ENCODE data around the gene TSPAN13. TPM values are rescaled to one million over a fixed set of nuclear protein-coding genes. Genes with fewer than 3 reads are reported as not detected.

Gene TSPAN13
- total RNA-seq, 2 donors from 2014 or later, result 34.9 to 51.2 TPM

GRCh38 chr7:16770657-16771329 lies 17.2 kb downstream of the TSPAN13 start:
- Histone ChIP-seq H3K4me1 (ENCODE audit: control insufficient read depth, insufficient read depth, low read length) (peaks cover 14% of the 10 kb centered on the region), H3K9ac (ENCODE audit: extremely low read depth, low read length, poor library complexity, severe bottlenecking) (peak overlapping the region; percentile 17), H3K27me3 (ENCODE audit: control insufficient read depth, insufficient read depth, low read length, poor library complexity, severe bottlenecking) (no peaks in the 10 kb centered on the region), H3K36me3 (ENCODE audit: control insufficient read depth, insufficient read depth, low read length) (no peaks in the 10 kb centered on the region), H3K27ac (ENCODE audit: low read depth, low read length) (no peak overlapping the region), H3K9me3 (ENCODE audit: control insufficient read depth, low read length) (peaks cover 10% of the 10 kb centered on the region), H3K4me3 (ENCODE audit: low read length) (peak overlapping the region; percentile 59)
- Mint-ChIP-seq H3K36me3 (ENCODE audit: low read depth) (no peaks in the 10 kb centered on the region), H3K9me3 (peaks cover 2% of the 10 kb centered on the region), H3K4me1 (peaks cover 32% of the 10 kb centered on the region), H3K27ac (peak overlapping the region; percentile 12), H3K27me3 (ENCODE audit: insufficient read depth) (no peaks in the 10 kb centered on the region), H3K4me3 (no peak overlapping the region)
- TF ChIP-seq, protein P1, sequence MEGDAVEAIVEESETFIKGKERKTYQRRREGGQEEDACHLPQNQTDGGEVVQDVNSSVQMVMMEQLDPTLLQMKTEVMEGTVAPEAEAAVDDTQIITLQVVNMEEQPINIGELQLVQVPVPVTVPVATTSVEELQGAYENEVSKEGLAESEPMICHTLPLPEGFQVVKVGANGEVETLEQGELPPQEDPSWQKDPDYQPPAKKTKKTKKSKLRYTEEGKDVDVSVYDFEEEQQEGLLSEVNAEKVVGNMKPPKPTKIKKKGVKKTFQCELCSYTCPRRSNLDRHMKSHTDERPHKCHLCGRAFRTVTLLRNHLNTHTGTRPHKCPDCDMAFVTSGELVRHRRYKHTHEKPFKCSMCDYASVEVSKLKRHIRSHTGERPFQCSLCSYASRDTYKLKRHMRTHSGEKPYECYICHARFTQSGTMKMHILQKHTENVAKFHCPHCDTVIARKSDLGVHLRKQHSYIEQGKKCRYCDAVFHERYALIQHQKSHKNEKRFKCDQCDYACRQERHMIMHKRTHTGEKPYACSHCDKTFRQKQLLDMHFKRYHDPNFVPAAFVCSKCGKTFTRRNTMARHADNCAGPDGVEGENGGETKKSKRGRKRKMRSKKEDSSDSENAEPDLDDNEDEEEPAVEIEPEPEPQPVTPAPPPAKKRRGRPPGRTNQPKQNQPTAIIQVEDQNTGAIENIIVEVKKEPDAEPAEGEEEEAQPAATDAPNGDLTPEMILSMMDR (conservative IDR thresholded peaks at IDR 0.05), result no peak
- 82 to 86% methylated on average over 5 to 6 of the region's 6 CpGs for WGBS, 2 experiments (ENCODE audit: insufficient coverage in 1 of 2, insufficient read length in 1 of 2)
- DNase-seq, result no peak

DNA sequence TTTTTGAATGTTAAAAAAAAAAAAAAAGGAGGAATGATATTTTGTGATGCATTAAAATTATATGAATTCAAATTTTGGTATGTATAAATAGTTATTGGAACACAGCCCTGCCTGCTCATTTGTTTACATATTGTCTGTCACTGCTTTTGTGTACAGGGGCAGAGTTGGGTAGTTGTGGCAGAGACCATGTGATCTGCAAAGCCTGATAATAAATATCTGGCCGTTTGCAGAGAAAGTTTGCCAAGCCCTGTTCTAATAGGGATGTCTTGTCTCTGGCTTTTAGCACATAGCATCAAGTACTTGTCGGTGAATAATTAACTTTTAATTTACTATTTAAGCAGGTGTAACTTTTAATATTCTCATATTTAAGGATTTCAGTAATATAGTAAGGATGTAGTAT lies 19.8 kb downstream of the TSPAN13 start:
- TF ChIP-seq, protein P1 (conservative IDR thresholded peaks at IDR 0.05), result no peak
- Mint-ChIP-seq H3K27me3 (ENCODE audit: insufficient read depth) (no peaks in the 10 kb centered on the region), H3K4me1 (peaks cover 30% of the 10 kb centered on the region), H3K9me3 (no peaks in the 10 kb centered on the region), H3K36me3 (ENCODE audit: low read depth) (no peaks in the 10 kb centered on the region), H3K4me3 (no peak overlapping the region), H3K27ac (no peak overlapping the region)
- Histone ChIP-seq H3K27ac (ENCODE audit: low read depth, low read length) (no peak overlapping the region), H3K27me3 (ENCODE audit: control insufficient read depth, insufficient read depth, low read length, poor library complexity, severe bottlenecking) (no peaks in the 10 kb centered on the region), H3K9ac (ENCODE audit: extremely low read depth, low read length, poor library complexity, severe bottlenecking) (no peak overlapping the region), H3K36me3 (ENCODE audit: control insufficient read depth, insufficient read depth, low read length) (no peaks in the 10 kb centered on the region), H3K4me3 (ENCODE audit: low read length) (no peak overlapping the region), H3K4me1 (ENCODE audit: control insufficient read depth, insufficient read depth, low read length) (peaks cover 9% of the 10 kb centered on the region), H3K9me3 (ENCODE audit: control insufficient read depth, low read length) (peaks cover 6% of the 10 kb centered on the region)
- WGBS, 2 experiments (ENCODE audit: insufficient coverage in 1 of 2, insufficient read length in 1 of 2), result 89 to 100% methylated on average over 1 of the region's 2 CpGs
- no peak for DNase-seq

DNA sequence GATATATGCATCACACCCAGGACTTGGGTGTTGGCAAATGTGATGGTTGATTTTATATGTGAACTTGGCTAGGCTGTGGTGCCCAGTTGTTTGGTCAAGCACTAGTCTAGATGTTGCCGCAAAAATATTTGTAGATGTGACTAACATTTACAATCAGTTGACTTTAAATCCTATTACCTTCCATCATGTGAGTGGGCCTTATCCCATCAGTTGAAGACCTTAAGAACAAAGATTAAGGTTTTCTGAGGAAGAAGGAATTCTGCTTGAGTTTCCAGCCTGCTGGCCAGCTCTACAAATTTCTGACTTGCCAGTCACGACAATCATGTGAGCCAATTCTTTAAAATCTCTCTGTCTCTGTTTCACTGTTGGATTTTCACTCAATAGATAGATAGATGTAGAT lies 20.3 kb downstream of the TSPAN13 start:
- H3K27me3 Mint-ChIP-seq (ENCODE audit: insufficient read depth), result no peaks in the 10 kb centered on the region

More for the DNA sequence above, 20.3 kb downstream of the TSPAN13 start:
- H3K36me3 ChIP-seq (ENCODE audit: control insufficient read depth, insufficient read depth, low read length), result no peaks in the 10 kb centered on the region
- H3K27ac ChIP-seq (ENCODE audit: low read depth, low read length), result no peak overlapping the region
- WGBS, 2 experiments (ENCODE audit: insufficient coverage in 1 of 2, insufficient read length in 1 of 2), result 88% methylated on average over 2 of the region's 2 CpGs; no CpG with 5 or more reads in 1 of the 2 experiments
- Mint-ChIP-seq H3K4me3 (no peak overlapping the region), H3K4me1 (peaks cover 33% of the 10 kb centered on the region), H3K27ac (no peak overlapping the region), H3K9me3 (no peaks in the 10 kb centered on the region), H3K36me3 (ENCODE audit: low read depth) (no peaks in the 10 kb centered on the region)
- no peak overlapping the region for H3K9ac ChIP-seq (ENCODE audit: extremely low read depth, low read length, poor library complexity, severe bottlenecking)
- H3K27me3 ChIP-seq (ENCODE audit: control insufficient read depth, insufficient read depth, low read length, poor library complexity, severe bottlenecking), result no peaks in the 10 kb centered on the region
- TF ChIP-seq, protein P1 (conservative IDR thresholded peaks at IDR 0.05), result no peak
- H3K4me3 ChIP-seq (ENCODE audit: low read length), result no peak overlapping the region
- H3K4me1 ChIP-seq (ENCODE audit: control insufficient read depth, insufficient read depth, low read length), result peaks cover 9% of the 10 kb centered on the region
- no peaks in the 10 kb centered on the region for H3K9me3 ChIP-seq (ENCODE audit: control insufficient read depth, low read length)
- DNase-seq, result no peak
